Naive thymus-derived CD8-positive, alpha-beta T cell (primary cell): Measurements from ENCODE around the gene GPR179. TPM values are rescaled to one million over a fixed set of nuclear protein-coding genes. Genes with fewer than 3 reads are reported as not detected.
"Not testable (repeated sequence)": the region's sequence is repeated elsewhere in the genome, so short reads cannot be mapped to it uniquely, and the experiment has no call there.

ENCODE experiments used
- ATAC-seq, 2 donors: fragments of 150-1000 bp; cut with Tn5 transposase in 1 of 2; sonication (Bioruptor Pico), chemical (Tn5 transposase) in 1 of 2; 1 replicate in 1 of 2; 2 replicates in 1 of 2; pipeline ENCODE4 v1.10.0; 2021; ENCODE audit warnings: mild to moderate bottlenecking in 2 of 2, moderate library complexity in 2 of 2
- POLR2A ChIA-PET: fragments of 350-600 bp; sonication (Branson Sonifier 250); formaldehyde crosslinking; loops from one replicate; lab custom pipeline; 2021; ENCODE audit warnings: antibody characterized with exemption; lab: Charles Lee
- DNase-seq, 10 donors: peaks; one replicate each; pipeline versions ENCODE4 v3.0.0 to v3.0.0-alpha.2; 2020 to 2022
- H3K27ac Mint-ChIP-seq, 10 donors: one replicate each; pipeline ENCODE4 v1.8.0; 2020 to 2022; ENCODE audit warnings: mild to moderate bottlenecking in 10 of 10, mixed read lengths in 10 of 10, moderate library complexity in 4 of 10, inconsistent platforms in 1 of 10
- H3K27me3 Mint-ChIP-seq, 5 donors: one replicate each; pipeline ENCODE4 v1.8.0; 2021 to 2022; ENCODE audit warnings: mixed read lengths in 5 of 5
- H3K36me3 Mint-ChIP-seq, 3 donors: one replicate each; pipeline ENCODE4 v1.8.0; 2020 to 2022; ENCODE audit warnings: mixed read lengths in 3 of 3, mild to moderate bottlenecking in 2 of 3, inconsistent platforms in 1 of 3
- H3K4me1 Mint-ChIP-seq, 4 donors: one replicate each; pipeline ENCODE4 v1.8.0; 2021 to 2022; ENCODE audit warnings: mixed read lengths in 4 of 4
- H3K4me3 Mint-ChIP-seq, 10 donors: one replicate each; pipeline ENCODE4 v1.8.0; 2020 to 2022; ENCODE audit warnings: mild to moderate bottlenecking in 10 of 10, mixed read lengths in 10 of 10, moderate library complexity in 6 of 10, inconsistent platforms in 1 of 10
- H3K9me3 Mint-ChIP-seq, 9 donors: one replicate each; pipeline ENCODE4 v1.8.0; 2020 to 2022; ENCODE audit warnings: mixed read lengths in 9 of 9, mild to moderate bottlenecking in 3 of 9, inconsistent platforms in 1 of 9, moderate library complexity in 1 of 9
- polyA plus RNA-seq, 3 donors: library from polyadenylated mRNA; unstranded; fragments of 300-500 nt; fragmentation: Illumina TruSeq; gene quantifications; one replicate each; pipeline ENCODE4 v1.2.3, GENCODE V29; 2021
- total RNA-seq, 8 experiments: library from RNA in 2 of 8; stranded (reverse) in 2 of 8; gene quantifications; one replicate each; pipeline ENCODE4 v1.2.3 and lab custom pipeline; 2021 to 2026

The GPR179 gene
- total and polyA plus RNA-seq, 5 experiments from 2014 or later = 0.11 to 0.21 TPM; not detected in 3

DNA sequence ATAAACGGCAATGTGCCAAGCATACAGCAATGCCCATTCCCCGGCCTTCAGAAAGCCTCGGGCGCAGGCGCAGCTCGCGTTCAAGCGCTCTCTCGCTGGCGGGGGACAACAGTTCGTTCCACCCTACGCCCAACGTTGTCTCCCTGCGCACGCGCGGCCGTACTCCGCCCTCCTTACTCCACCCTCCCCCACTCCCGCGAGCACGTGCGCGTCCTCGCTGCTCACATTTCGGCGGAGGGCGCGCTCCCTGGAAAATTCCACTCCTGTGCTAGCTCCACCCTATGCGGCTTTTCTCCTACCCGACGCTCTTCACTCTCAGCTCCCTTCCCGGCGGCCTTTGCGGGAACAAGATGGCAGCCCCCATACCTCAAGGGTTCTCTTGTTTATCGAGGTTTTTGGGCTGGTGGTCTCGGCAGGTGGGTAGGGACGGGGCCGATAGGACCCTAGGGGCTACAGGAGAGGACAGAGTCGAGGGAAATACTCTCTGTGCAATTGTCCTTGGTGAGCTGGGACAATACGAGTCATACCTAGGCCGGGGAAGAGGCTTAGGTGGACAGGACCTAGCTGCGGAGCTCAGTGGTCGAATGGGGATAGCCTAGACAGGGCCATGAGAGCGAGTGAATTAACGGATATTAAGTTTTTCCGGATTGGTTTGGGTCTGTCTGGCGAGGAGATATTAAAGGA, 46.8 kb downstream of the GPR179 start, which contains the start of gene MRPL45:
Gene MRPL45, plus strand, starts transcription at position 335 of the 684 bp plus-strand sequence. Its CDS starts 16 bp downstream, at position 351.
- H3K27ac Mint-ChIP-seq = peak within 1 kb of the TSS; percentile 94 to 99 (median 98)
- ATAC-seq (peak; percentile 93 to 95), DNase-seq (peak; percentile 90 to 96 (median 94))
- H3K36me3 Mint-ChIP-seq = peaks cover 0 to 20% (median 3%) of the 10 kb centered on the region in 3 donors
- H3K9me3 Mint-ChIP-seq, H3K27me3 Mint-ChIP-seq, POLR2A ChIA-PET: not testable (repeated sequence)
- H3K4me1 Mint-ChIP-seq = peaks cover 7 to 14% (median 8%) of the 10 kb centered on the region in 4 donors
- peak within 1 kb of the TSS; percentile 84 to 95 (median 91) for H3K4me3 Mint-ChIP-seq

DNA sequence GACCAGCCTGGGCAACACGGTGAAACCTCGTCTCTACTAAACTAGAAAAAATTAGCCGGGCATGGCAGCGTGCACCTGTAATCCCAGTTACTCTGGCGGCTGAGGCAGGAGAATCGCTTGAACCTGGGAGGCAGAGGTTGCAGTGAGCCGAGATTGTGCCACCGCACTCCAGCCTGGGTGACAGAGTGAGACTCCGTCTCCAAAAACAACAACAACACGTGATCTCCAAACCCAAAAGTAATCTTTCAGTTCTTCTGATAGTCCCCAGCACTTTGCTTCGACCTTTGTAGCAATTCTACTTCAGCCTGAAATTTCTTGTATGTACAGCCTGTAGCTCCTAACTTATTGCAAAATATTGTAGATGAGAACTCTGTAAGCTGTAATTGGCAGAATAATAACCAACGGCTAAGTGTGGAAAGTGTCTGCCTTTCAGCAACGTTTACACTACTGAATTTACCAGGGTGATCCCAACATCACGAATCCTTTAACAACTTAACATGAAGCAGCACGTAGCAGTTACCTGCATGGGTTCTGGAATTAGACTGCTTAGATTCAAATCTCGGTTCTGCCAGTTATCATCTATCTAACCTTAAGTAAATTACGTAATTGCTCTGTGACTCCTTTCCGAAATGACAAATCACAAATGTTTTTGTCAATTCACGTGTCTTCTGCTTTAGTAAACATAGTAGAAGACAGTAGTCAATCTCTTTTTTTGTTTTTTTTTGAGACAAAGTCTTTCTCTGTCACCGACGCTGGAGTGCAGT, 48.0 kb downstream of the GPR179 start:
- peak overlapping the region in 9 of 10 donors; percentile 40 to 99 (median 97) for H3K27ac Mint-ChIP-seq
- DNase-seq, H3K27me3 Mint-ChIP-seq, H3K9me3 Mint-ChIP-seq, H3K36me3 Mint-ChIP-seq, ATAC-seq, POLR2A ChIA-PET: not testable (repeated sequence)
- H3K4me1 Mint-ChIP-seq = peaks cover 7 to 14% (median 8%) of the 10 kb centered on the region in 4 donors
- peak overlapping the region; percentile 84 to 95 (median 91) for H3K4me3 Mint-ChIP-seq

DNA sequence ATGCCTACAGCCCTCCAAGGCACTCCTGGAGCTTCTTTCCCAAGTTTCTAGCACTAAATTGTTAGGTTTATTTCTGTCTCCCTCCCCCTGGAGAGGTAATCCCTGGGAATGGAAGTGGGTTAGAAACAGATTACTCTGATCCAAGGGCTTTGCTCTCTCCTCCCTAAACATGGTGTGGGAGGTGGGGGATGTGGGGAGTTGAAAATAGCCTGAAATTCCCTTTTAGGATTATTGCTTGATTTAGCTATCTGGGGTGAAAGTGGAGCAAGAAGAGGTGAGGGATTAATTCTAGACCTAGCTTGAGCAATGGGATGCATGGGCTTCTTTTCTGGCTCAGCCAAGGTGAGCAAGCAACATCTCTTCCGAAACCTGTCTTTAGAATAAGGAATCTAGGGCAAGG, 54.0 kb downstream of the GPR179 start:
- H3K36me3 Mint-ChIP-seq, POLR2A ChIA-PET: not testable (repeated sequence)

DNA sequence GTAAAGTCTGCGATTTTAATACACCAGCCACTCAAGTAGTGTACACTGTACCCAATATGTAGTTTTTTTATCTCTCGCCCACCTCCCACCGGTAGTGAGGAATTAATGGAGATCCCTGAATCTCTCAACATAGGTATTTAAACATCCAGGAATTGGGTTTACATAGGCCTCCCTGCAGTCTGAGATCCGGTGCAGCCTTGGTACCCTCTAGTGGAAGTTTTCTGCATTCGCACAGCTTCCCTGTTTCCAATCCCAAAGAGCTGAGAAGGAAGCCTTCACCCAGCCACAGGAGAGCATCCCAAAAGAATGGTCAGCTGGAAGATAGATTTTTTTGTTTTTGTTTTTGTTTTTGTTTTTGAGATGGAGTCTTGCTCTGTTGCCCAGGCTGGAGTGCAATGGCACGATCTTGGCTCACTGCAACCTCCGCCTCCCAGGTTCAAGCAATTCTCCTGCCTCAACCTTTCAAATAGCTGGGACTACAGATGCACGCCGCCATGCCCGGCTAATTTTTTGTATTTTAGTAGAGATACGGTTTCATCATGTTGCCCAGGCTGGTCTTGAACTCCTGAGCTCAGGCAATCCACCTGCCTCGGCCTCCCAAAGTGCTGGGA, 55.4 kb downstream of the GPR179 start:
- DNase-seq, H3K27ac Mint-ChIP-seq, POLR2A ChIA-PET, ATAC-seq, H3K27me3 Mint-ChIP-seq, H3K9me3 Mint-ChIP-seq, H3K4me1 Mint-ChIP-seq, H3K36me3 Mint-ChIP-seq: not testable (repeated sequence)
- peak overlapping the region in 1 of 10 donors; percentile 26 for H3K4me3 Mint-ChIP-seq

More for the DNA sequence above, 54.0 kb downstream of the GPR179 start:
- H3K4me1 Mint-ChIP-seq, H3K27me3 Mint-ChIP-seq, H3K27ac Mint-ChIP-seq, H3K4me3 Mint-ChIP-seq, ATAC-seq, H3K9me3 Mint-ChIP-seq, DNase-seq: not testable (repeated sequence)

DNA sequence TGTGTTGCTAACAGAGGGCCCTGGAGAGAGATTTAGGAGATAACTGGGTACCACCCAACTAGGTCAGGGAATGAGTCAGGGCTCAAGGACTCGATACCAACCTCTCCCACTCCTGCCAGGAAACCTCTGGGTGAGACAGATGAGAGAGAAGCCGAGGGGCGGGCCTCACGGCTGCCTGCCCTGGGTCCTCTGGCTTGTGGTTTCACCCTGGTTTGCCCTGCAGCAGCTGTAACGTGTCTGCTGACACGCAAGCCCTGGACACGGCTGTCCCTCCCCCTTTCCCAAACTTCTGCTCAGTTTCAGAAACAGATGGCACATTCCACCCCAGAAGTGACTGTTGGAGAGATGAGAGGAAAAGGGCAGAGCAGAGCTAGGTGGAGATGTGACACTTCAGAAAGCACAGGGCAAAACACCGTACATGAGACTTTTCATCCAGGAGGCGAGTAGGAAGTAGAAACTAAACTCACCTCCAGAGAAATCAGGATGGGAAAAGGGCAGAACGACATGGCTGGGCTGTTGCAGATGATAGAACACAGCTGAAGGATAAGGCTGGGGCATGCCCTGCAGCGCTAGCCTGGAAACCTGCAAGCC, 57.2 kb downstream of the GPR179 start:
- H3K36me3 Mint-ChIP-seq, POLR2A ChIA-PET, H3K9me3 Mint-ChIP-seq, H3K27me3 Mint-ChIP-seq, H3K4me1 Mint-ChIP-seq: not testable (repeated sequence)
- DNase-seq (peak in 3 of 10 donors; percentile 2 to 10 (median 7)), ATAC-seq (peak; percentile 89 to 93)
- Mint-ChIP-seq H3K4me3 (peak overlapping the region in 5 of 10 donors; percentile 8 to 52 (median 43)), H3K27ac (peak overlapping the region in 2 of 10 donors; percentile 75 to 76)

DNA sequence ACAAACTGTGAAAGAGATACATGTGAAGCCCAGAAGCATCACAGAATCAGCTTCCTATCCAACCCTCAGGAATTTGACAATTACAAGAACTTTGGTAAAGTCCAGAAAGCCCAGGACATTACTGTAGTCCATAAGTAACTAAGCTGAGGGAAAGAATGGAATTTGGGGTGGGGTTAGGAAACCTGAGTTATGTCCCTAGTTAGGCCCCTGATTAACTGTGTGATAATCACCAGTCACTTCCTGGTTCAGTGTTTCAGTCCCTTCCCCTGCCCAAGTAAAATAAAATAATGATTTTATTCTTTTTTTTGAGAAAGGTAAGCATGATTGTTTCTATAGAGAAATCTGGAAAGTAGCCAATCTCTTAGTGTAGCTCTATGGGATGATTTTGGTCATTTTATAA, 57.8 kb downstream of the GPR179 start:
- peak in 1 of 2 donors; percentile 35 for ATAC-seq
- H3K4me1 Mint-ChIP-seq = not testable (repeated sequence)

More for the DNA sequence above, 57.8 kb downstream of the GPR179 start:
- H3K36me3 Mint-ChIP-seq, H3K4me3 Mint-ChIP-seq, H3K27ac Mint-ChIP-seq, H3K9me3 Mint-ChIP-seq, POLR2A ChIA-PET, H3K27me3 Mint-ChIP-seq, DNase-seq: not testable (repeated sequence)

Other genes starting within 250 kb of the GPR179 start
- gene TBC1D3E, start 216.0 kb downstream of the GPR179 start, total RNA-seq = not detected
- not detected for gene TBC1D3E, start 216.0 kb downstream of the GPR179 start, polyA plus RNA-seq
- 1 to 10 TPM in 1 of 2 experiments, not detected in 1; 2.5 TPM for gene TBC1D3, start 151.4 kb downstream of the GPR179 start, total RNA-seq
- gene TBC1D3, start 151.4 kb downstream of the GPR179 start, polyA plus RNA-seq = not detected
- gene MRPL45, start 46.8 kb downstream of the GPR179 start, total RNA-seq = 10 to 100 TPM; 23.8 to 24.0 TPM
- gene MRPL45, start 46.8 kb downstream of the GPR179 start, polyA plus RNA-seq = 10 to 100 TPM; 21.6 to 34.7 (median 26.0) TPM
- 10 to 100 TPM; 19.8 to 21.7 TPM for gene SOCS7, start 7.9 kb upstream of the GPR179 start, total RNA-seq
- gene SOCS7, start 7.9 kb upstream of the GPR179 start, polyA plus RNA-seq = 1 to 10 TPM in 1 of 3 donors, under 1 TPM in 2; 0.66 to 1.2 (median 0.83) TPM
- not detected for gene ARHGAP23, start 84.5 kb upstream of the GPR179 start, total RNA-seq
- gene ARHGAP23, start 84.5 kb upstream of the GPR179 start, polyA plus RNA-seq = under 1 TPM in 1 of 3 donors, not detected in 2; 0.18 TPM